ENCODE data around the gene LHFPL3. TPM values are rescaled to one million over a fixed set of nuclear protein-coding genes. Genes with fewer than 3 reads are reported as not detected.

The LHFPL3 gene
- total and polyA plus RNA-seq, 2 donors (not counting 3 experiments of a cell fraction or from before 2014, with no cell fraction given), result not detected

- Histone ChIP-seq H3K4me1 (ENCODE audit: control insufficient read depth, extremely low read depth, insufficient read depth, low read length) (no peaks in the 10 kb centered on the region), H3K4me2 (ENCODE audit: insufficient read depth, low read length) (no peak overlapping the region), H3K9me1 (replicated peaks; ENCODE audit: control insufficient read depth, extremely low read depth, insufficient read depth, low read length) (no peaks in the 10 kb centered on the region), H3K4me3 (replicated peaks in 1 of 3; ENCODE audit: insufficient read depth in 1 of 3, low read depth in 1 of 3, low read length in 3 of 3) (no peak overlapping the region), H3K79me2 (ENCODE audit: control insufficient read depth, insufficient read depth, low read length) (no peaks in the 10 kb centered on the region), H3K9ac (replicated peaks; ENCODE audit: extremely low read depth, insufficient read depth, low read length) (no peak overlapping the region), H3K27ac (ENCODE audit: insufficient read depth, low read depth, low read length) (no peak overlapping the region), H3K36me3 (ENCODE audit: control insufficient read depth in 2 of 2, extremely low read depth in 1 of 2, insufficient read depth in 2 of 2, low read length in 2 of 2) (no peaks in the 10 kb centered on the region), H4K20me1 (replicated peaks; ENCODE audit: control insufficient read depth, extremely low read depth, insufficient read depth, low read length) (no peaks in the 10 kb centered on the region), H2AFZ (ENCODE audit: low read depth, low read length) (no peak overlapping the region), H3K27me3 (ENCODE audit: control insufficient read depth in 2 of 2, insufficient read depth in 2 of 2, low read length in 2 of 2) (peaks cover 0 to 2% of the 10 kb centered on the region in 2 experiments), H3K9me3 (replicated peaks; ENCODE audit: control insufficient read depth, insufficient read depth, low read length) (no peaks in the 10 kb centered on the region)
- no TSS peak for BruUV-seq (replicated peaks)
- intact Hi-C loops (cut with micrococcal nuclease), result no loop called here
- POLR2A ChIA-PET, result no interaction called here
- DNase-seq (ENCODE audit: low read depth, low spot score), result no peak
- TF ChIP-seq EZH2 (IDR thresholded peaks at IDR 0.05; ENCODE audit: borderline replicate concordance, low read depth, low read length, severe bottlenecking), result no peak
- no peak for TF ChIP-seq FOS (IDR thresholded peaks at IDR 0.05; ENCODE audit: borderline replicate concordance, insufficient read depth, low read length)
- TF ChIP-seq CTCF (IDR thresholded peaks at IDR 0.05; ENCODE audit: extremely low read depth in 1 of 2, insufficient read depth in 1 of 2, low read depth in 1 of 2, low read length in 2 of 2), result no peak
- no peak for TF ChIP-seq MYC (IDR thresholded peaks at IDR 0.05; ENCODE audit: low read depth, low read length)
- no peak for TF ChIP-seq POLR2A (IDR thresholded peaks at IDR 0.05; ENCODE audit: low read depth, low read length)
- TF ChIP-seq, protein P1, sequence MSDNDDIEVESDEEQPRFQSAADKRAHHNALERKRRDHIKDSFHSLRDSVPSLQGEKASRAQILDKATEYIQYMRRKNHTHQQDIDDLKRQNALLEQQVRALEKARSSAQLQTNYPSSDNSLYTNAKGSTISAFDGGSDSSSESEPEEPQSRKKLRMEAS (IDR thresholded peaks at IDR 0.05; ENCODE audit: insufficient read depth, insufficient read length), result no peak
- TF ChIP-seq GATA2 (IDR thresholded peaks at IDR 0.05; ENCODE audit: insufficient read depth, insufficient read length, low read depth, low read length), result no peak
- no peak for TF ChIP-seq POLR2AphosphoS5 (IDR thresholded peaks at IDR 0.05; ENCODE audit: insufficient read depth, low read depth, low read length)
- no peak for TF ChIP-seq JUN (IDR thresholded peaks at IDR 0.05; ENCODE audit: borderline replicate concordance, insufficient read depth, insufficient read length, low read depth)
- CTCF ChIA-PET, result interaction anchor here (0.5 to 2.2 kb wide), 3 partner anchors 10 to 262 kb away, joined by 3 to 8 read pairs (median 4); no protein-coding TSS in a partner anchor
- no peak for FAIRE-seq
- dilution Hi-C loops (cut with MboI; ENCODE audit: extremely low pct_ligation_motif_present, low sequenced_read_pairs), result no loop called here
Measured at GRCh38 chr7:104656467-104656866, 328.1 kb downstream of the LHFPL3 start.

Data from endothelial cell of umbilical vein (primary cell).